GM21447 (cell line): Measurements from ENCODE around the gene STAT5B.
"Not testable (repeated sequence)": the region's sequence is repeated elsewhere in the genome, so short reads cannot be mapped to it uniquely, and the experiment has no call there.

ENCODE experiments used
- ATAC-seq: cut with Tn5 transposase; IDR thresholded peaks from one replicate; pipeline ENCODE4 v1.9.1; 2021; ENCODE audit not compliant: unreplicated experiment

STAT5B gene

DNA sequence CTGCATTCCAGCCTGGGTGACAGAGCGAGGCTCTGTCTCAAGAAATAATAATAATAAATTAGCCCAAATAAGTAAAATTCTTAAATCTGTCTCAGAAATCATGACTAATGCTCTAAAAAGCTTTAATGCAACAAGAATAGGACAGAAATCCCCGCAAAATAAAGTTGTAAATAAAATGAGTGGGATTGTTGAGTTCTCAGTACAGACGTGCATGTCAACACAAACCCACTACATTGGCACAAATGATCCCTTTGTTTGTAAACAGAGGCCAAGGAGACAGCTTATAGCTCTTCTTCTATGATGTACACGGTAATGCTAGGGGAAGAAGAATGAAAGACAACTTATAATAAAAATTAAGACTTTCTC, 6.0 kb downstream of the STAT5B start:
- no peak for ATAC-seq

DNA sequence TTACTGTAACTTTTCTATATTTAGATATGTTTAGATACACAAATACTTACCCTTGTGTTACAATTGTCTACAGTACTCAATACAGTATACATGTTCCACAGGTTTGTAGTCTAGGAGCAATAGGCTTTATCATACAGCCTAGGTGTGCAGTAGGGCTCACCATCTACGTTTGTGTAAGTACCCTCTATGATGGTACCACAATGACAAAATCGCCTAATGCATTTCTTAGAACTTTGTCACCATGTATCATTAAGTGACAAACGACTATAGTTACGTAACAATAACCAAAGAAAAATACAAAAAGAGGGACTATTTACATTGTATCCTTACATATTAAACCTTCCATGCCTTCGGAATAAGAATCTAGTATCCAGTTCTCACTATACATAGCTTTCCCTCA, 8.0 kb downstream of the STAT5B start:
- ATAC-seq = no peak

DNA sequence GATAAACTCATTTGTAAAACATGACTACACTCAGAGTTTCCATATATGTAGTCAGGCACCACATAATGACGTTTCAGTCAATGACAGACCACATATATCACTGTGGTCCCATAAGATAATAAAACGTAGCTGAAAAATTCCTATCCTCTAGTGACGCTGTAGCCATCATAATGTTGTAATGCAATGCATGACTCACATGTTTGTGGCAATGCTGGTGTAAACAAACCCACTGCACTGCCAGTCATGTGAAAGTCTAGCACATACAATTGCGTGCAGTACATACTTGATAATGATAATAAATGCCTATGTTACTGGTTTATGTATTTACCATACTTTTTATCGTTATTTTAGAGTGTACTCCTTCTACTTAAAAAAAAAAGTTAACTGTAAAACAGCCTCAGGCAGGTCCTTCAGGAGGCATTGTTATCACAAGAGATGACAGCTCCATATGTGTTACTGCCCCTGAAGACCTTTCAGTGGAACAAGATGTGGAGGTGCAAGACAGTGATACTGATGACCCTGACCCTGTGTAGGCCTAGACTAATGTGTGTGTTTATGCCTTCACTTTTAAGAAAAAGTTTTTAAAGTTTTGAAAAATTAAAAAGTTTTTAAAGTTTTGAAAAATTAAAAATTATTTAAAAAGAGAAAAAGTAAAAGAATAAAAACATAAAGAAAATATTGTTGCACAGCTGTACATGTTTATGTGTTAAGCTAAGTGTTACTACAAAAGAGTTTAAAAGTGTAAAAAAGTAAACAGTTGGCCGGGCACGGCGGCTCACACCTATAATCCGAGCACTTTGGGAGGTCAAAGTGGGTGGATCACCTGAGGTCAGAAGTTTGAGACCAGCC, 9.0 kb downstream of the STAT5B start:
- no peak for ATAC-seq

DNA sequence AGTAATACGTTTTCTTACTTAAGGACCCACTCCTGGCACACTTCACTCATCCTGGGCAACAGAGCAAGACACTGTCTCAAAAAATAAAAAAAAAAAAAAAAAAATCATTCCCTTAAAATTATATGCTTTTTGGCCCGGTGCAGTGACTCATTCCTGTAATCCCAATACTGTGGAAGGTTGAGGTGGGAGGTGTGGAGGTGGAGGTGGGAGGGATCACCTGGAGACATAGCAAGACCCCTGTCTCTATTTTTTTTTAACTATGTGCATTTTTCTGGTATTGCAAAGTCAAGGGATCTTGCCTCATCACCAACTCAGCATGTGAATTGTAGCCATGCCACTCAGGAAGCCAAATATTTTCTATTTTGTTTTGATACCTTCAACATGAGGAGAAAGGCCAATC, 9.7 kb downstream of the STAT5B start:
- no peak for ATAC-seq

DNA sequence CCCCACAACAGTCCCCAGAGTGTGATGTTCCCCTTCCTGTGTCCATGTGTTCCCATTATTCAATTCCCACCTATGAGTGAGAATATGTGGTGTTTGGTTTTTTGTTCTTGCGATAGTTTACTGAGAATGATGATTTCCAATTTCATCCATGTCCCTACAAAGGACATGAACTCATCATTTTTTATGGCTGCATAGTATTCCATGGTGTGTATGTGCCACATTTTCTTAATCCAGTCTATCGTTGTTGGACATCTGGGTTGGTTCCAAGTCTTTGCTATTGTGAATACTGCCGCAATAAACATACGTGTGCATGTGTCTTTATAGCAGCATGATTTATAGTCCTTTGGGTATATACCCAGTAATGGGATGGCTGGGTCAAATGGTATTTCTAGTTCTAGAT, 11.8 kb downstream of the STAT5B start:
- not testable (repeated sequence) for ATAC-seq

DNA sequence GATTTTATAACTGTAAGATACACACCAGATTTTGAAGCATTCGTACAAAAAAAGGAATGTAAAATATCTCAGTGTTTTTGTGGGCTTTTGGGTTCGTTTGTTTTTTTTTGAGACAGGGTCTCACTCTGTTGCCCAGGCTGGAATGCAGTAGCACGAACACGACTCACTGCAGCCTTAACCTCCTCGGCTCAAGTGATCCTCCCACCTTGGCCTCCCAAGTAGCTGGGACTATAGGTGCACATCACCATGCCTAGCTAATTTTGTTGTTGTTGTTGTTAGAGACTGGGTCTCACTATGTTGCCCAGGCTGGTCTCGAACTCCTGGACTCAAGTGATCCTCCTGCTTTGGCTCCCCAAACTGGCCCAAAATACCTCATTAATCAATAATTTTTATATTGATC, 15.9 kb downstream of the STAT5B start:
- no peak for ATAC-seq

DNA sequence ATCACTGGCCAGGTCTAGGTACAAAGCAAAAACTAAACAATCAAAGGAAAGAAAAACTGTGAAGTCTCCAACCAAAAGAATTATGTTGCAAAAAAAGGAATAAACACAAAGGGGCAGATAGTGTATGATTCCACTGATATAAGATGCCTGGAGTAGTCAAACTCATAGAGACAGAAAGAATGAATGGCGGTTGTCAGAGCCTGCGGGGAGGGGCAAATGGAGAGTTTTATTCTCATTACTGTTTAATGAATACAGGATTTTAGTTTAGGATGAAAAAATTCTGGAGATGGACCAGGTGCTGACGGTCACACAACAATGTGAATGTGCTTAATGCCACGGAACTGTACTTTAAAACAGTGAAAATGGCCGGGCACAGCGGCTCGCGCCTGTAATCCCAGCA, 20.7 kb downstream of the STAT5B start:
- ATAC-seq = no peak

DNA sequence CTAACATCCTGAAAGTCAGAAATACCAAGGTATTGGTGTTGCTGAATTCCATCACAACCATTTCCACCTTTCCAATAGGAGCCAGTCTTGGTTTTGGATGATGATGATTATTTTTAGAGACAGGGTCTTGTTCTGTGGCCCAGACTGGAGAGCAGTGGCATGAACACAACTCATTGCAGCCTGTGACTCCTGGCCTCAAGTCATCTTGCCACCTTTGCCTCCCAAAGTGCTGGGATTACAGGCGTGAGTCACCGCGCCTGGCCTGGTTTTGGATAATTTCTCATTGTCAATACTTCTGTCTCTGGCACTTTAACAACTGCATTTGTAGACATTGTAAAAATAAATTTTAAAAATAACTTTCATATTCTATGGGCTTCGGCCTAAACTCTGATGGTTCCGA, 22.6 kb downstream of the STAT5B start:
- ATAC-seq = no peak

DNA sequence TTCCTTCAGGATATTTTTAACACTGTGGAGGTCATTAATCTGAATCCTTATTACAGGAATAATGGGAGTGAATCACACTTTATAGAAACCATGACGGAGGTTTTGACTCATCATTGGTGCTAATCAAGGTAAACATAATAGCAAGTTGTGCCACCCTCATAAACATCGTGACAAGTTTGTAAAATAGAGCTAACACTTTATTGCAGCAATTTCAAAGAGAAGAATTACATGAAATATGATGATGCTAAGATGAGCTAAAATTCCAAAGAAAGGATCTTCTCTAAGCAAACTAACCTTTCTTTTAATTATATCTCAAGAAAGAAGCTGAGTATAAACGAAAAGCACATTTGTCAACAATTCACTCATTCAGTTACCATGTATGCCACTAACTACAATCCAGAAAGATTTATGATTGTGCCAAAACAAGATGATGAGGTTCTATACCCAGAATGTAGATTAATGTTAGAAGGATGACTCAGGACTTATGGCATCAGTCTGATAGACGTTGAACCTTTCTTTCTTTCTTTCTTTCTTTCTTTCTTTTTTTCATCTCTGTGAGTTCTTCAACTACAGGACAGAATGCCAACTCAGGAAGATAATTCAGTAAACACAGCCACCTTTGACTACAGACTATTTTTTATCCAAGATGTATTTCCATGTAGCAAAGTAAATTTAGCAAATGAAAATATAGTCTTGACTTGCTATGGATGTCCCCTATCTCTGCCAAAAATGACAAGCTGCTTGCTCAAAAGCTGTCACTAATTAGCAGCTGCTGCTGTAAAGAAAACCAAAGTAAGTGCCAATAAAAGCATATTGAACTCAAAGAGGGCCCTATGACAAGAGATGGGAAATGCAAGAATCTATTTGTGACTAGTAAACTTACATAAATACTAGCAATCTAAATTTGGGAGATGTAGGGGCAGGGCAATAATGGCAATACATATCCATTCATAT, 23.3 kb downstream of the STAT5B start:
- no peak for ATAC-seq

DNA sequence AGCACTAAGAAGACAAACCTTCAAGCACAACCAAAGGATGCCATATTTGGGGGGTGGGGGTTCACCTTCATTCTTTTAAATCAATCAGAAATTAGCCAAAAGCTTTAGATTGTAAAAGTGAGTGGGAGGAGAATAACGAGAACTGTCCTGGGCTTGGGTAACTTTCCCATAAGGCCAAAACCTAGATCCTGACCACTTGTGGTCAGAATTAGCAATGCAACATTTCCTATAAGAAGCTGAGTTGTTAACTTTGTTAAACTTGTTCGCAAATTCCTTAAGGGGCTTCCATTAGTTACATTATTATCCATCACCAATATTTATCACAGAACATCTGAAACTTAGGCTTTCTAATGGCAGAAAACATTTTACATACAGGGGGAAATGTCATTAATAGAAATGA, 25.1 kb downstream of the STAT5B start:
- ATAC-seq = no peak

DNA sequence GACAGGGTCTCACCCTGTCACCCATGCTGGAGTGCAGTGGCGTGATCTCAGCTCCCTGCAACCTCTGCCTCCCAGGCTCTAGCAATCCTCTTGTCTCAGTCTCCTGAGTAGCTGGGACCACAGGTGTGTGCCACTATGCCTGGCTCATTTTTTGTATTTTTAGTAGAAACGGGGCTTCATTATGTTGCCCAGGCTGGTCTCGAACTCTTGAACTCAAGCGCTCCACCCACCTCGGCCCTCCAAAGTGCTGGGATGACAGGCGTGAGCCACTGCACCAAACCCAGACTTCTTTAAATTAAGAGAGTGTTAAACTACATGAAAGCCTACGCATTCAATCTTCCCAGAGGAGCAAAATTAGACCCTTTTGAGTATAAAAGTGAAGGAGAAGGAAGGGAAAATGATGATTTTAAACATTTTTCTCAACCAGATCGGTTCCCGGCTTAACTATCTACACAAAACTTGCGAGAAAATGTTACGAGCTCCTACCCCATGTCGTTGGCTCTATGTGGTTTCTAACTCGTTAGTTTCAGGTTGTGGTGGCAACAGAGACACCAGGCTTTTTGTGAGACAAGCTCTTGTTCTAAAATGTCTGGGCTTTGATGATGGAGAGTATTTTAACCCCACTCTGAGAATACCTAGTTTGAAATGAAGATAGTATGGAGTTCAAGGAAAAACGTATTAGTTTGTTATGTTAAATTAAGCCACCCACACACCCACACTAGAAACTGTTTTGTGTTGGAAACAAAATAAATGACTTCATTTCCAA, 26.3 kb downstream of the STAT5B start:
- ATAC-seq = no peak

DNA sequence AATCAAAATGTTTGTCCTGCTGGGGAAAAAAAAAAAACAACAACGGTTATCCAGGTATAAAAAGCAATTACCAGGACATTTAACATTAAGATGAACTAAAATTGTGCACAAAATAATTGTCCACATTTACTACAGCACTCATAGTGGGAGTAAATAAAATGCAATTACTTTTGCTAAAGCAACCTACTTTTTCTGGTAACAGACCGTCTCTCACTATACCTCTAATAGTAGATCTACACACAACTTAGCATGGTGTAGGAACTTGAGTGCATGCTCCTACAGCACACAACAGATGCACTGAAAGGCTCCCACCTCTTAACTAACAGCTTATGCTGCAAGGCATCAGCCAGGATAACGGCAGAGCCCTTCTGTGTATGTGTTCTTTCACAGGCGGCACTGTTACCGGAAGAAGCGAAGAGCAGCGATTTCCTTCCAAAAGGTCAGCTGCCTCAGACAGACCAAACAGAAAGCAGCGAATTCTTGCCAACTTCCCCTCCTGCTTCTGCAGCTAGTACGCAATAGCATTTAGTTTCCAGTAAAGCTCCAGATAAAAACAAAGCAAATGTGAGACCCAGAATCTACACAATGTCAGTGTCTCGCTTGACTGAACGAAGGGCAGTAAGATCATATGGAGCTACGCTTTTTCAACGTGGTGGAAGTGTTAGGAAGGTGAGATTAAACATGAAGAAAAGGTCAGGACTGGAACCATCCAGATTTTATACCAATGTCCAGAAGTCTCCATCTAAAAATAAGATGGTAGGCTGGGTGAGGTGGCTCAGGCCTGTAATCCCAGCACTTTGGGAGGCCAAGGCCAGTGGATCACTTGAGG, 27.6 kb downstream of the STAT5B start:
- peak; percentile 86 for ATAC-seq

DNA sequence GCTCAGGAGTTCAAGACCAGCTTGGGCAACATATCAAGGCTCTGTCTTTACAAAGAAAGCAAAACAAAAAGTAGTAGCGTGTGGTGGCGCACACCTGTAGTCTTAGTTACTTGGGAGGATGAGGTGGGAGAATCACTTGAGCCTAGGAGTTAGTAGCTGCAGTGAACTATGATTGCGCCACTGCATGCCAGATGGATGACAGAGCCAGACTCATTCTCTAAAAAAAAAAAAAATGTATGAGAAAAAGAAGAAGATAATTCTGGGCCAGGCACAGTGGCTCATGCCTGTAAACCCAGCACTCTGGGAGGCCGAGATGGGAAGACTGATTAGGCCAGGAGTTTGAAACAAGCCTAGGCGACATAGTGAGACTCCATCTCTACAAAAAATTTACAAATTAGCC, 28.5 kb downstream of the STAT5B start:
- no peak for ATAC-seq

DNA sequence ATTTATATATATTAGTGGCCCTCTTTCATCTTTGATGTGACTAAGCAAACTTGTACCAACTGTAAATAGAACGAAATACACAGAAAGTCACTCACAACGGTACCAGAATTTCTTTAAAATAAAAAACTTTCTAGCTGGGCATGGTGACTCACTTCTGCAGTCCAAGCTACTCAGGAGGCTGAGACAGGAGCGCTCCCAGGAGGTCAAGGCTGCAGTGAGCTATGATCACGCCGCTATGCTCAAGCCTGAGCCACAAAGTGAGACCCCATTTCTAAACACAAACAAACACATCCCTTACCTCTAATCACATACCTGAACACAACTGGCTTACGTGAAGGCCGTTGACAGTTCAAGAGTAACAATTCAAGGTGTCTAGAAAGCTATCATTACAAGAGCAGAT, 29.7 kb downstream of the STAT5B start:
- no peak for ATAC-seq

DNA sequence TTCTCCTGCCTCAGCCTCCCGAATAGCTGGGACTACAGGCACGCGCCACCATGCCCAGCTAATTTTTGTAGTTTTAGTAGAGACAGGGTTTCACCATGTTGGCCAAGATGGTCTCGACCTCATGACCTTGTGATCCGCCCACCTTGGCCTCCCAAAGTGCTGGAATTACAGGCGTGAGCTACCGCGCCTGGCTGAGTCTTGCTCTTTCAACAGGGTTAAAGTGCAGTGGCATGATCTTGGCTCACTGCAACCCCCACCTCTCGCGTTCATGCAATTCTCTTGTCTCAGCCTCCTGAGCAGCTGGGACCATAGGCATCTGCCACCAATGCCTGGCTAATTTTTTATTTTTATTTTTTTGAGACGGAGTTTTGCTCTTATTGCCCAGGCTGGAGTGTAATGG, 31.0 kb downstream of the STAT5B start:
- not testable (repeated sequence) for ATAC-seq

DNA sequence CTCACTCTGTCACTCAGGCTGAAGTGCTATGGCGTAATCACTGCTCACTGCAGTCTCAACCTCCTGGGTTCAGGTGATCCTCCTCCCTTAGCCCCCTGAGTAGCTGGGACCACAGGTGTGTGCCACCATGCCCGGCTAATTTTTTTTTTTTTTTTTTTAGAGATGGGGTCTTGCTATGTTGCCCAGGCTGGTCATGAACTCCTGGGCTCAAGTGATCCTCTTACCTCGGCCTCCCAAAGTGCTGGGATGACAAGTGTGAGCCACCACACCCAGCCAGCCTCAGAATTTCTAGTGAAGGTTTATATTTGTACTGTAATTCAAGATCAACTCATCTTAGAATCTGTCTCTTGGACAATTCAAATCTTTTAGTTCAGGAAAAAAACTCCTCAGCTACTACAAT, 32.1 kb downstream of the STAT5B start:
- not testable (repeated sequence) for ATAC-seq

DNA sequence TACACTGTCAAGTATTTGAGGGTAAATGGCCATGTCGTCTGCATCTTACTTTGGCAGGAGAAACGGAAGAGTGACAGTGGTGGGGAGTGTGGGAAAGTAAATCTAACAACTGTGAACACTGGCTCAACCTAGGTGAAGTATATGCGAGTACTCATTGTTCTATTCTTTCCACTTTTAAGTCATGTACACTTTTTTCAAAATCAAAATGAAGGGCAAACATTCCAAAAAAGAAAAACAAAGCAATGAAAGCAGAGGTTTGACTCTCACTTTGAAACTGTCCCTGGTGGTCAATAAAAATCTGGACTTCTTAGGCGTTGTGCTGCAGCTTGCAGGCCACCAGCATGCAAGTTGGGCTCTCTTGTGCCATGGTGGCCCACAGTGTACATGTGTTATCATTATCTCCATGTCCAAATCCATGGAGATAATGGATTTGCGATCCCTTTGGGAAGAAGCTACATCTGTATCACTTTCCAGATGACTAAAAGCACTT, 32.7 kb downstream of the STAT5B start:
- ATAC-seq = no peak

DNA sequence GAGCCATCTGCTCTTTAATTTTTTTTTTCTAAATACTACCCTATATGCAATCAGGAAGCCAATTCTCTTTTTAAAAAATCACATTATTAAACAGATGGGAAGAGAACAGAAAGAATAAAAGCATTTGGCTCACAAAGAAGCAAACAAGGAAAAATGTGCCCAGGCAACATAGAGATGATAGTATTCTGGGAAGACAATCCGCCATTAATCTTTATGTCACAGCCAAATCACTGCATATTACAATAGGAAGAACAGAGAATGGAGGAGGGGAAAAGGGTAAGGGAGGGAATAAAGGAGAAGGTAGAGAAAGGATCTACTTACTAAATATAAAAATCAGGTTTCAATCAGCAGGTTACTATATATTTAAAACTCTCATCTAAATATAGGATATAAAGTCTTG, 34.3 kb downstream of the STAT5B start:
- no peak for ATAC-seq

DNA sequence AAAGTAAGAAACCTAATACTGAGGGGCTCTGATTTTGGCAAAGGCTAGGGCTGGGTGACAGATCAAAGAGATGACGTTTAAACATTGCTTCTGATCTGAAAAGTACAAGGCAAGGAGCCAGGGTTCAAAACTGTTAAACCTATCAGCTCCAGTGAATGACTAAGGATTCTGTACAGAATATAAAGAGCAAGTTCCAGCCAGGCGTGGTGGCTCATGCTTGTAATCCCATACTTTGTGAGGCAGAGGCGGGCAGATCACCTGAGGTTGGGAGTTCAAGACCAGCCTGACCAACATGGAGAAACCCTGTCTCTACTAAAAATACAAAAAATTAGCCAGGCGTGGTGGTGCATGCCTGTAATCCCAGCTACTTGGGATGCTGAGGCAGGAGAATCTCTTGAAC, 35.3 kb downstream of the STAT5B start:
- ATAC-seq = not testable (repeated sequence)

DNA sequence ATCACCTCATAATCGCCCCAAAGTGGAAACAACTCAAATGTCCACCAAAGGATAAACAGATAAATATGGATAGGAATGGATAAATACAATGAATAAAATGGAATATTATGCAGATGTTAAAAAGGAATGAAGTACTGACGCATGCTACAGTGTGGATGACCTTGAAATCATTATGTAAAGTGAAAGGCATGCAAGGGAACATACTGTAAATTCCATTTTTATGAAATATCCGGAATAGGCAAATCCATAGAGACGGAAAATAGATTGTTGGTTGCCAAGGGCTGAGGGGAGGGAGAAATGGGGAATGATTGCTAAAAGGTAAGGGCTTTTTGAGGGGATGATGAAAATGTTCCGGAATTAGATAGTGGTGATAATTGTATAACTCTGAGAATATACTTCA, 36.0 kb downstream of the STAT5B start:
- ATAC-seq = no peak
